RWPE1 (cell line): ENCODE data around the gene ANP32B.
A peak's percentile ranks its signal among the peaks of the same experiment; 100 is the strongest.
"Not testable (repeated sequence)": the region's sequence is repeated elsewhere in the genome, so short reads cannot be mapped to it uniquely, and the experiment has no call there.

Source experiments
- CTCF ChIA-PET: fragments of 350-600 bp; sonication (Branson Sonifier 250); formaldehyde crosslinking; extraction: SDS; loops from one replicate; lab custom pipeline; 2021; lab: Yijun Ruan, JAX
- POLR2A ChIA-PET: fragments of 400-600 bp; formaldehyde crosslinking; extraction: SDS; loops from one replicate; lab custom pipeline; 2020; ENCODE audit warnings: antibody characterized with exemption; ENCODE audit not compliant: low non-redundant PET; lab: Yijun Ruan, JAX
- DNase-seq: peaks from one replicate; pipeline ENCODE4 v3.0.0; 2012; ENCODE audit warnings: low spot score
- H3K27ac ChIP-seq: fragments of 450-650 bp; 2 replicates; pipeline ENCODE4 v1.5.1; 2017
- TF ChIP-seq, protein P1 (sequence below): fragments of 450-650 bp; conservative IDR thresholded peaks from 2 replicates; pipeline ENCODE4 v1.5.1; 2017; ENCODE audit warnings: low read depth, mild to moderate bottlenecking

The ANP32B gene

DNA sequence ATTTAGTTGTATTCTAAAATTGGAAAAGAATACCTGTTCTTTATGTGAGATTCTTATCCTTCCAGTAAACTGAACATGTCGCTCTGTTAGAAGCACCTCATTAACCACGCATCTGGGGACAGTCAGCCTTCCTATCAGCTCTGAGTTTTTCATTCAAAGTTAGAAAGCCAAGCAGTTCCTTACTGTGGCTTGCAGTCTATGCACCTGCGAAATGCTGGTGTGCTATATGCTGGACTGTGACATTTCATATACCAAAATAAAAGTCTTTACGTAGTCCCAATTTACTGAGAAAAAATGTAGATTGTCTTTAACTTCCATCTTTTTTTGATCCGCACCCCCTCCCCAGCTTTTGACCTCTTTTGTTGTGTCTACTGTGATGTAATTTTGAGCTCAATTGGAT is 4.3 kb downstream of the ANP32B start:
- TF ChIP-seq, protein P1, sequence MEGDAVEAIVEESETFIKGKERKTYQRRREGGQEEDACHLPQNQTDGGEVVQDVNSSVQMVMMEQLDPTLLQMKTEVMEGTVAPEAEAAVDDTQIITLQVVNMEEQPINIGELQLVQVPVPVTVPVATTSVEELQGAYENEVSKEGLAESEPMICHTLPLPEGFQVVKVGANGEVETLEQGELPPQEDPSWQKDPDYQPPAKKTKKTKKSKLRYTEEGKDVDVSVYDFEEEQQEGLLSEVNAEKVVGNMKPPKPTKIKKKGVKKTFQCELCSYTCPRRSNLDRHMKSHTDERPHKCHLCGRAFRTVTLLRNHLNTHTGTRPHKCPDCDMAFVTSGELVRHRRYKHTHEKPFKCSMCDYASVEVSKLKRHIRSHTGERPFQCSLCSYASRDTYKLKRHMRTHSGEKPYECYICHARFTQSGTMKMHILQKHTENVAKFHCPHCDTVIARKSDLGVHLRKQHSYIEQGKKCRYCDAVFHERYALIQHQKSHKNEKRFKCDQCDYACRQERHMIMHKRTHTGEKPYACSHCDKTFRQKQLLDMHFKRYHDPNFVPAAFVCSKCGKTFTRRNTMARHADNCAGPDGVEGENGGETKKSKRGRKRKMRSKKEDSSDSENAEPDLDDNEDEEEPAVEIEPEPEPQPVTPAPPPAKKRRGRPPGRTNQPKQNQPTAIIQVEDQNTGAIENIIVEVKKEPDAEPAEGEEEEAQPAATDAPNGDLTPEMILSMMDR: no peak
- ChIA-PET CTCF (interaction anchor here (0.6 to 1.2 kb wide), 2 partner anchors 208 to 328 kb away, joined by 3 read pairs; no protein-coding TSS in a partner anchor), POLR2A (no interaction called here)
- no peak for DNase-seq
- H3K27ac ChIP-seq: no peak overlapping the region

DNA sequence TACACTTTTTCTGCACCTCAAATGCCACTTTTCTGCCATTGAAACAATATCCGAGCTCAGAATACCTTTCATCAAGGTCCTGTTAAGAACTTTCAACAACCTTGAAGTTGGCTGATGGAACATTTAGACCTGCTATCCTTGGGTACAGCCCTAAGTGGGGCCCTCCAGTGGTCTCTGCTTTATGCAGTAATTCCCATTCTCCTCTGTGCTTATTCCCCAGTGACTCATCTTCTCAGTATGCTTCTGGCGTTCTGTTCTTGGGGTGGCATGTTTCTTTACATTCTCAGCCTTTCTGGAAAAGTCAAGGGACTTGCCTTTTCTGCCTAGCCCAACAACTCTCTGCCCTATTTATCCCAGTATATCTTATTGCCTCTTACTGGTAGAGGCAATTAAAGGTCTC is 7.1 kb downstream of the ANP32B start:
- no peak overlapping the region for H3K27ac ChIP-seq
- DNase-seq: peak; percentile 88
- ChIA-PET POLR2A (interaction anchor here (0.6 kb wide), 1 partner anchor 121 kb away, joined by 5 read pairs; no protein-coding TSS in a partner anchor), CTCF (no interaction called here)
- TF ChIP-seq, protein P1: no peak; the same call in 1 of the 2 replicates

DNA sequence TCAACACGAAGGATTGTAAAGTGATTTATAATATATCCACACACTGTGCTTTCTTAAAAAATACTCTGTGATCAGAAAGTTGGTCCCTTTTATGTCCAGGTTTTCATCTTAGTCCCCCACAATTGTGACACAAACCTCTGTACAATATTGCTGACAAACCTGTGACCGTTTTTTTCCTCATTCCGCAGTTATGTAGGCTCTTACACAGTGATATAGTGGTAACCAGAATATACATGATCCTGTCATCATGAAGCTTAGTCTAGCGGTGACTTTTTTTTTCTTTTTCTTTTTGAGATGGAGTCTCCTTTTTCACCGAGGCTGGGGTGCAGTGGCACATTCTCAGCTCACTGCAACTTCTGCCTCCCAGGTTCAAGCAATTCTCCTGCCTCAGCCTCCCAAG is 8.7 kb downstream of the ANP32B start:
- POLR2A ChIA-PET: no interaction called here
- H3K27ac ChIP-seq: peak overlapping the region; percentile 25; the same call in 1 of the 2 replicates
- TF ChIP-seq, protein P1: no peak
- CTCF ChIA-PET: interaction anchor here (0.6 kb wide), 1 partner anchor 394 kb away, joined by 8 read pairs; no protein-coding TSS in a partner anchor
- no peak for DNase-seq

DNA sequence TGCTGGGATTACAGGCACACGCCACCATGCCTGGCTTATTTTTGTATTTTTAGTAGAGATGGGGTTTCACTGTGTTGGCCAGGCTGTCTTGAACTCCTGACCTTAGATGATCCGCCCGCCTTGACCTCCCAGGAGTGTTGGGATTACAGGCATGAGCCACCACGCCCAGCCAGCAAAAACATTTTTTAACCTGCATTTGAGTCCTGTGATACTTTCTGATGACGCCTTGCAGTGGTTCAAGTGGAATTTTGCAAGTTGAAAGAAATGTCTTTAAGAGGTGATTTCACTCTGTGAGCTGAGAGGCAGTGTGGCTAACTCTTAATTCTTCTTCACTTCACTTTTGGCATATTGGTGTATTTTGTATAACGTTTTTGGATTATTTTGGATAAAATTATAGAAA is 9.1 kb downstream of the ANP32B start:
- H3K27ac ChIP-seq: peak overlapping the region; percentile 25; the same call in 1 of the 2 replicates
- ChIA-PET POLR2A (no interaction called here), CTCF (interaction anchor here (0.6 kb wide), 1 partner anchor 394 kb away, joined by 8 read pairs; no protein-coding TSS in a partner anchor)
- TF ChIP-seq, protein P1: no peak
- no peak for DNase-seq

DNA sequence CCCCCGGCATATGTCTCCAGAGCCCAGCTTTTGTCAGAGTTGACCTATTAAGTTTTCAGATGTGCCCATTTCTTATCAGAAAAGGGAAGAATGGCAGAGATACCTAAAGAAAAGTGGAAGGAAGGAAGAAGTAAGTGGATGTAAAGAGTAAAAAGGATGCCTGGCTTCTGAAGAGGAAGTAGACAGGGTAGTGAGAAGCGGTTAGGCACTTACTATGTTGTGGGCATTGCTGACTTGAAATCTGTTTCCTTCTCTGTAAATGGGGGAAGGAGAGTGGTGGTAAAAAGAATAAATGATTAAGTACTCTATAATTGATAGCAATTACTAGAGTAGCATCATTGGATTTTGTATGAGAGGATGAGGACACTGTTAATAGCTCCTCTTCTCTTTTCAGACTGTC is 9.9 kb downstream of the ANP32B start:
- POLR2A ChIA-PET: no interaction called here
- CTCF ChIA-PET: interaction anchor here (0.7 kb wide), 1 partner anchor 25 kb away, joined by 7 read pairs; no protein-coding TSS in a partner anchor
- no peak overlapping the region for H3K27ac ChIP-seq
- TF ChIP-seq, protein P1: no peak
- no peak for DNase-seq

DNA sequence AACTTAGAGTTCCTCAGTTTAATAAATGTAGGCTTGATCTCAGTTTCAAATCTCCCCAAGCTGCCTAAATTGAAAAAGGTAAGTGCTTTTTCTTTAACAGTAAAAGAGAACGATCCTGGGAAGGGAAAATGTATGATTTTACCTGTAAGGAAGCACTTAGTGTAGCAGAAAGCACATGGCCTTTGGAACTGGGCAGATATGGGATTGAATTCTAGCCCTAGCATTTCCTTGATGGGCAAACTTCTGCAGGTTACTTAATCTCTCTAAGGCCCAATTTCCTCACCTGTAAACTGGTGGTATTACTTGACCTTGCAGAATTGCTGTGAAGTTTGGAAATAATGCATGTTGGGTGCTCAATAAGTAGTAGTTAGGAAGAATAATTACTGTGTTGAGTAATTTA is 11.6 kb downstream of the ANP32B start:
- H3K27ac ChIP-seq: no peak overlapping the region
- no peak for DNase-seq
- ChIA-PET POLR2A (no interaction called here), CTCF (interaction anchor here (0.6 kb wide), 2 partner anchors 44 to 71 kb away, joined by 3 read pairs; no protein-coding TSS in a partner anchor)
- TF ChIP-seq, protein P1: no peak

DNA sequence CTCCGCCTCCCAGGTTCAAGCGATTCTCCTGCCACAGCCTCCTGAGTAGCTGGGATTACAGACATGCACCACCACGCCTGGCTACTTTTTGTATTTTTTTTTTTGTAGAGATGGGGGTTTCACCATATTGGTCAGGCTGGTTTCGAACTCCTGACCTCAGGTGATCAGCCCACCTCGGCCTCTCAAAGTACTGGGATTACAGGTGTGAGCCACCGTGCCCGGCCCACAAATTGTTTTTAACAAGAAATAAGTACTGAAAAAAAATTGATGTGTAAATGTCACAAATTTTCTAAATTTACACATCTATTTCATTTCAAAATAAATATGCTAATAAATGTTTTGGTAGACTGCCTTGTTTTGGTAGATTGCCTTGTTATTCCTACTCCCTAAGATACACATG is 13.5 kb downstream of the ANP32B start:
- not testable (repeated sequence) for H3K27ac ChIP-seq, DNase-seq
- CTCF ChIA-PET: interaction anchor here (0.7 kb wide), 1 partner anchor 77 kb away, joined by 3 read pairs; no protein-coding TSS in a partner anchor
- POLR2A ChIA-PET: interaction anchor here (0.6 kb wide), 1 partner anchor 21 kb away, joined by 3 read pairs; no protein-coding TSS in a partner anchor
